Measurements from ENCODE around the gene TRAT1.

- TF ChIP-seq CTCF (IDR thresholded peaks at IDR 0.05) (no peak), POLR2AphosphoS5 (IDR thresholded peaks at IDR 0.05) (no peak), POLR2A (IDR thresholded peaks at IDR 0.05; ENCODE audit: low read depth) (no peak), EP300 (IDR thresholded peaks at IDR 0.05) (no peak)
Observed at GRCh38 chr3:108830381-108830780, 7.8 kb downstream of the TRAT1 start.

Measured in esophagus muscularis mucosa (tissue), 4 donors.